Endothelial cell of umbilical vein (primary cell): ENCODE data around the gene KRT6C. TPM values are rescaled to one million over a fixed set of nuclear protein-coding genes. Genes with fewer than 3 reads are reported as not detected.

Experiments used
- BruUV-seq: library from RNA; stranded (reverse); fragments of 400-500 nt; replicated peaks from 2 replicates; lab custom pipeline; 2021; lab: Mats Ljungman, UMichigan
- CTCF ChIA-PET: fragments of 300-600, 350-600 bp; sonication (Branson Sonifier 250); formaldehyde crosslinking; loops from one replicate; lab custom pipeline; 2021; ENCODE audit warnings: antibody characterized with exemption, inconsistent platforms; lab: Charles Lee
- POLR2A ChIA-PET: fragments of 300-600, 350-600 bp; sonication (Branson Sonifier 250); formaldehyde crosslinking; loops from one replicate; lab custom pipeline; 2021; ENCODE audit warnings: antibody characterized with exemption, inconsistent platforms; lab: Charles Lee
- DNase-seq: peaks from one replicate; pipeline ENCODE4 v3.0.0-alpha.2; 2011; ENCODE audit warnings: low read depth, low spot score
- FAIRE-seq: peaks from 2 replicates; lab custom pipeline; 2011; peaks lifted over from hg19 to GRCh38; lab: Jason Lieb, UNC
- H2AFZ ChIP-seq: 2 replicates; pipeline ENCODE4 v1.6.0; 2012; ENCODE audit warnings: low read depth, low read length, control low read depth, inconsistent platforms
- H3K27ac ChIP-seq: 2 replicates; pipeline ENCODE4 v1.5.1; 2011; ENCODE audit warnings: low read depth, mild to moderate bottlenecking, control low read depth, low read length, moderate library complexity; ENCODE audit not compliant: insufficient read depth
- H3K27me3 ChIP-seq, 2 experiments: 2 replicates each; pipeline versions ENCODE4 v1.6.0 to v1.6.1; 2011; ENCODE audit warnings: low read length in 2 of 2, mixed read lengths in 1 of 2; ENCODE audit not compliant: control insufficient read depth in 2 of 2, insufficient read depth in 2 of 2
- H3K36me3 ChIP-seq, 2 experiments: 2 replicates in 1 of 2; 3 replicates in 1 of 2; pipeline ENCODE4 v1.5.1; 2011; ENCODE audit warnings: low read length in 2 of 2, mild to moderate bottlenecking in 1 of 2, moderate library complexity in 1 of 2; ENCODE audit not compliant: control insufficient read depth in 2 of 2, insufficient read depth in 2 of 2; ENCODE audit errors: extremely low read depth in 1 of 2
- H3K4me1 ChIP-seq: 3 replicates; pipeline ENCODE4 v1.5.1; 2011; ENCODE audit warnings: mild to moderate bottlenecking, low read length; ENCODE audit not compliant: control insufficient read depth, insufficient read depth; ENCODE audit errors: extremely low read depth
- H3K4me2 ChIP-seq: 2 replicates; pipeline ENCODE4 v1.6.1; 2011; ENCODE audit warnings: low read length, control low read depth, mixed read lengths; ENCODE audit not compliant: insufficient read depth
- H3K4me3 ChIP-seq, 3 experiments: fragments of 200-600 bp in 1 of 3; sonication (generic), shearing (Covaris generic) in 1 of 3; replicated peaks in 1 of 3; 2 replicates each; pipeline ENCODE4 v1.5.1; 2011 to 2016; ENCODE audit warnings: control low read depth in 3 of 3, low read length in 3 of 3, mild to moderate bottlenecking in 2 of 3, inconsistent platforms in 1 of 3, low read depth in 1 of 3, moderate library complexity in 1 of 3; ENCODE audit not compliant: insufficient read depth in 1 of 3
- H3K79me2 ChIP-seq: 2 replicates; pipeline ENCODE4 v1.6.0; 2012; ENCODE audit warnings: low read length, inconsistent platforms; ENCODE audit not compliant: control insufficient read depth, insufficient read depth
- H3K9ac ChIP-seq: replicated peaks from 2 replicates; pipeline ENCODE3; 2011; ENCODE audit warnings: low read length, control low read depth; ENCODE audit not compliant: insufficient read depth; ENCODE audit errors: extremely low read depth
- H3K9me1 ChIP-seq: replicated peaks from 3 replicates; pipeline ENCODE4 v1.6.0; 2011; ENCODE audit warnings: mild to moderate bottlenecking, low read length; ENCODE audit not compliant: control insufficient read depth, insufficient read depth; ENCODE audit errors: extremely low read depth
- H3K9me3 ChIP-seq: replicated peaks from 2 replicates; pipeline ENCODE4 v1.5.1; 2012; ENCODE audit warnings: low read length, inconsistent platforms; ENCODE audit not compliant: control insufficient read depth, insufficient read depth
- H4K20me1 ChIP-seq: replicated peaks from 2 replicates; pipeline ENCODE3; 2011; ENCODE audit warnings: mild to moderate bottlenecking, low read length; ENCODE audit not compliant: control insufficient read depth, insufficient read depth; ENCODE audit errors: extremely low read depth
- CTCF ChIP-seq, 2 donors: IDR thresholded peaks; 1 replicate in 1 of 2; 2 replicates in 1 of 2; pipeline ENCODE4 v1.5.1; 2011; ENCODE audit warnings: low read length in 2 of 2, mild to moderate bottlenecking in 2 of 2, moderate library complexity in 2 of 2, control low read depth in 1 of 2, inconsistent platforms in 1 of 2, low read depth in 1 of 2; ENCODE audit not compliant: insufficient read depth in 1 of 2; ENCODE audit errors: extremely low read depth in 1 of 2
- EZH2 ChIP-seq: IDR thresholded peaks from 2 replicates; pipeline ENCODE4 v1.6.1; 2012; ENCODE audit warnings: borderline replicate concordance, low read depth, mild to moderate bottlenecking, moderate library complexity, low read length, inconsistent platforms; ENCODE audit not compliant: severe bottlenecking
- FOS ChIP-seq: IDR thresholded peaks from 2 replicates; pipeline ENCODE4 v1.6.1; 2011; ENCODE audit warnings: mild to moderate bottlenecking, low read length, moderate library complexity, borderline replicate concordance; ENCODE audit not compliant: insufficient read depth
- GATA2 ChIP-seq: IDR thresholded peaks from 2 replicates; pipeline ENCODE4 v1.7.0; 2011; ENCODE audit warnings: low read depth, mild to moderate bottlenecking, moderate library complexity, mixed read lengths, low read length; ENCODE audit not compliant: insufficient read length, insufficient read depth
- JUN ChIP-seq: IDR thresholded peaks from 2 replicates; pipeline ENCODE4 v1.6.1; 2011; ENCODE audit warnings: borderline replicate concordance, low read depth; ENCODE audit not compliant: insufficient read length, insufficient read depth
- MAX ChIP-seq: IDR thresholded peaks from 2 replicates; pipeline ENCODE4 v1.6.1; 2011; ENCODE audit not compliant: insufficient read depth, insufficient read length
- MYC ChIP-seq: IDR thresholded peaks from one replicate; pipeline ENCODE4 v1.6.1; 2011; ENCODE audit warnings: mild to moderate bottlenecking, low read depth, low read length
- POLR2A ChIP-seq: IDR thresholded peaks from 2 replicates; pipeline ENCODE4 v1.6.1; 2012; ENCODE audit warnings: low read depth, mild to moderate bottlenecking, control low read depth, low read length
- POLR2AphosphoS5 ChIP-seq: IDR thresholded peaks from 2 replicates; pipeline ENCODE4 v1.6.1; 2012; ENCODE audit warnings: low read depth, mild to moderate bottlenecking, control low read depth, low read length, moderate library complexity; ENCODE audit not compliant: insufficient read depth
- dilution Hi-C: fragments of 300-500 bp; cut with MboI; formaldehyde crosslinking; loops from one replicate; pipeline ENCODE4 v1.15.0; 2019; ENCODE audit warnings: low sequenced_read_pairs; ENCODE audit not compliant: extremely low pct_ligation_motif_present
- intact Hi-C: fragments of 100-400 bp; cut with micrococcal nuclease; formaldehyde crosslinking; loops from one replicate; pipeline ENCODE4 v1.10.0; 2022
- polyA plus RNA-seq, 4 experiments: library from polyadenylated mRNA; depleted of rRNA in 3 of 4; stranded (reverse) in 3 of 4; unstranded in 1 of 4; fragments of >200 nt; gene quantifications; 2 replicates each; pipeline versions ENCODE4 v1.2.1 to v1.2.3, GENCODE V29; 2011 to 2012; ENCODE audit warnings: missing spikeins in 1 of 4
- total RNA-seq: library from RNA; stranded (reverse); gene quantifications from 2 replicates; pipeline ENCODE4 v1.2.3, GENCODE V29; 2021

KRT6C gene
- total and polyA plus RNA-seq, 2 donors (not counting 3 experiments of a cell fraction or from before 2014, with no cell fraction given) = not detected

GRCh38 chr12:52445876-52446275, 27.7 kb downstream of the KRT6C start:
- ChIA-PET CTCF (no interaction called here), POLR2A (no interaction called here)
- TF ChIP-seq JUN (no peak), POLR2A (no peak), EZH2 (no peak), MAX (no peak), MYC (no peak), CTCF (IDR thresholded peaks at IDR 0.05; ENCODE audit: extremely low read depth in 1 of 2, insufficient read depth in 1 of 2, low read depth in 1 of 2, low read length in 2 of 2) (no peak), POLR2AphosphoS5 (no peak), GATA2 (no peak), FOS (no peak)
- H3K4me1 ChIP-seq = no peaks in the 10 kb centered on the region
- no peak overlapping the region for H2AFZ ChIP-seq
- no peaks in the 10 kb centered on the region for H3K79me2 ChIP-seq
- no peaks in the 10 kb centered on the region for H4K20me1 ChIP-seq
- no peaks in the 10 kb centered on the region for H3K9me3 ChIP-seq
- BruUV-seq = no TSS peak
- intact Hi-C loops = no loop called here
- dilution Hi-C loops = no loop called here
- DNase-seq (no peak), FAIRE-seq (no peak)
- no peaks in the 10 kb centered on the region for H3K36me3 ChIP-seq
- peaks cover 7 to 8% of the 10 kb centered on the region in 2 experiments for H3K27me3 ChIP-seq
- H3K9ac ChIP-seq = no peak overlapping the region
- H3K9me1 ChIP-seq = no peaks in the 10 kb centered on the region
- H3K4me3 ChIP-seq = no peak overlapping the region
- H3K4me2 ChIP-seq = no peak overlapping the region
- no peak overlapping the region for H3K27ac ChIP-seq
